Stimulated activated CD8-positive, alpha-beta memory T cell treated with anti-CD3 and anti-CD28 coated beads, Interleukin-15, amount 100 ng/mL, for 24 hours (primary cell): ENCODE measurements around the gene SCO1.
"Not testable (repeated sequence)": the region's sequence is repeated elsewhere in the genome, so short reads cannot be mapped to it uniquely, and the experiment has no call there.

Experiments used
- DNase-seq: peaks from one replicate; pipeline ENCODE4 v3.0.0-alpha.2; 2020; ENCODE audit warnings: low read depth

SCO1 gene

DNA sequence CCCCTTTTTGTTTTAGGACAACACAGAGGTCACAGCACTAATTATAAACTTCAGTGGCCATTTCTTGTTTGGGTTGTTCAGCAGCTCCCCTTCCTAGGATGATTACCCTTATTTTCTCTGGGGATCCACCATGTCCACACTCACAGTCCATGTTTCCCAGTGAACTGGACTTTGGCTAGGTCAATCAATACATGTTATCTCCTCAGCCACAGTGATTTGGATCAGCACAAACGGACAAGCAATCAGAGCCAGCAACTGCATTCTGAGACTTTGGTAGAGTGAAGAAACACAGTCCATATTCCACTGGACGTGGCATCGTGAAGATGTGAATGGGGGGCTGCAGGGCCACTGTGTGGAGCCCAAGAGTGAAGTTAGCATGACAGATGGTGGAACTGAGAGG is 27.9 kb upstream of the SCO1 start:
- DNase-seq = no peak

DNA sequence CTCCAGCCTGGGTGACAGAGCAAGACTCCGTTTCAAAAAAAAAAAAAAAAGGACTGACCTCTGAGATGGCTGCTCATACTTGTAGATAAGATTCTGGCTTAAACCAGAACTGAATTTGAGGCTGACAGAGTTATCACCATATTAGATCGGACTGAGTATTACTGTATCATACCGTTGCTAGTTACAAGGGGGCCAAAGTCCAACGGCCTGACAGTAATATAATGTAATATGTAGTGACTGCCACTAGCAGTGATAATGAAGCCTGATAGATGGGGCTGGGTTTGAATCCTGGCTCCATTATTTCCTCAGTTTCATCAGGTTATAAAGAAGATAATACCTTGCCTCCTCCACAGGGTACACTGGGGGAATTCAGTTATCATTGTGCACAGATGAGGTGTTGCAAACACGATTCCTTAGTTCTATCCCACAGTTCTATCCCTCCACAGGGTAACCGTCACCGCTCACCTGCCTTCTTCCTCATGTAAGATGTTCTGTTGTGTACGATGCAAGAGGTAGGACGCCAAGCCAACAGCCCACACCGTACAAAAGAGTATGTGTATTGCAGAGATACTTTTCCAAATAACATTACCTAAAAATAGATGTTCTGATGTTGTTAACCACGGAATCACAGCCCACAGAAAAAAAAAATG is 27.3 kb upstream of the SCO1 start:
- no peak for DNase-seq

DNA sequence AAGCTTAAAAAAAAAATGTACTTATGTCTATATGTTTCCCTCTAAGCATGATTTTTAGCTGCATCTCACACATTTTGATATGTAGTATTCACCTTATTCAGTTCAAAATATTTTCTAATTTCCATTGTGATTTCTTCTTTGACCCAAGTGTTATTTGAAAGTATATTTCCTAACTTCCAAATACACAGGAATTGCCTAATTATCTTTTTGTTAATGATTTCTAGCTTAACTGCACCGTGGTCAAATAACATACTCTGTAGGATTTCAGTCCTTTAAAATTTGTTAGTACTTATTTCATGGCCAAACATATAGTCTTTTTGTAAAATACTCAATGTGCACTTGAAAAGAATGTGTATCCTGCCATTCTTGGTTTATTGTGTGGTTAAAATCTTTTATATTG is 21.2 kb upstream of the SCO1 start:
- no peak for DNase-seq

DNA sequence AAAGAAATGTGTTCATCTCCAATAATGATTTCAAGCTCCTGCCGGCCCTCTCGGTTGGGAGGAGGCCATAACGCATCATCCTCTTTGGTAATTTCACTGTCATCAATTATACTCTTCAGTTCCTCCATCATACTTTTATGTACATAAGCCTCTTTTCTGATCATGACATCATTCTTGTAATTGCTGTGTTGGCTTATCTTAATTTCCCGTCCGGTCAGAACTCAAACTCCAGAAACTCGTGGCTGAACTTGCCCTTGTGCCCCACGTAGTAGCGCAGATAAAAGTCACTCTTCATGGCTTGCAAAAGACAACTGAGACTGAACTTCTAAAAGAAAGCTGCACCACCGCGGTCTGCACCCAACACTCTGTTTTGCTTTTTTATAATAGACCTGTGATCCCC is 18.9 kb upstream of the SCO1 start:
- DNase-seq = no peak

DNA sequence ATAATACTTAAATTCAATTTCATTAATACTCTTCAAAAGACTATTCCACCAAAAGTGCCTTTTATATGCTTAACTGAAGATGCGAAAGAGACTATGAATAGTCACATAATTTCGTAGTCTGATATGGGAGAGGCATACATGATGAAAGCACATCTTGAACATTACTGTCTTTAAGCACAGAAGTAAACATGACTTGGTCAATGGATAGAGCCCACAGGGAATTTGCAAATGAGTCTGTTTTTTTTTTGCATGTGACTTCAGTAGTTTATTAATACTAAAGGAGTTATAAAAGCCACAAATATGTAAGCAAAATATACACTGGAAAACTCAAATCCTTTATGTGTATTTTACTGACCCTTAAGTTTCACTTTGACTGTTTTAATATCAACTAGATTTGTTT is 16.0 kb upstream of the SCO1 start:
- no peak for DNase-seq

DNA sequence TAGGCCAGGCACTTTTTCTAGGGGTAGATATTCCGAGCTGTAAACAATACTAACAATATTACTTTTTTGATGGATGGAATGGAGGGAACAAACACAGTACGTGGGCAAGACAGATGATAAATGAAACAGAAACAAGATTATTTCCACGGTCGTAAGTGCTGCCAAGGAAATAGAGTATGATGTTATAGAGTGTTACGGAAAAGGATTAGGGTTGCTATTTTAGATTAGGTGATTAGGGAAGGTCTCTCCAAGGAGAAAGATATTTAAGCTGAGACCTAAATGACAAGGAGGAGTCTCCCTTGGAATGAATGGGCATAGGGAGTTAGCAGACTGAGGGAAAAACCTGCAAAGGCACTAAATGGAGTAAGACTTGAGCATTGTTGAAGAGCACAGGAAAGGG is 8.4 kb upstream of the SCO1 start:
- DNase-seq = no peak

DNA sequence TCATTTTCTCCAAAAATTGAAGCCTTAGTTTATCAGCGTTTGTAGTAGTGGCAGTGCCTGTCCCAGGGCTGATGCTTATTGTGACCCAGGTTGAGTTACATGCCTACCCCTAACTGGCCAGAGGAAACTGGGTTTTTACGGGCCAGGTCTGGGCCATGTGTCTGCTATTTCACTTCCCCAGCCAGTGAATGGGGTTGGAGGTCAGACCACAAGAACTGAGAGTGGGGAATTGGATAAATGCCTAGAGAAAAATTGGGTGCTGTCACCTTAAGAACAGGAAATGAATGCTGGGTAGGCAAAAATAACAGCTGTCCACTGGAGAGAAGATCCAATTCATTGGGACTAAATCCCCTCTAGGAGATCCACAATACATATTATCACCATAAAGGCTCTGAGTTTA is 5.2 kb upstream of the SCO1 start:
- DNase-seq = no peak

DNA sequence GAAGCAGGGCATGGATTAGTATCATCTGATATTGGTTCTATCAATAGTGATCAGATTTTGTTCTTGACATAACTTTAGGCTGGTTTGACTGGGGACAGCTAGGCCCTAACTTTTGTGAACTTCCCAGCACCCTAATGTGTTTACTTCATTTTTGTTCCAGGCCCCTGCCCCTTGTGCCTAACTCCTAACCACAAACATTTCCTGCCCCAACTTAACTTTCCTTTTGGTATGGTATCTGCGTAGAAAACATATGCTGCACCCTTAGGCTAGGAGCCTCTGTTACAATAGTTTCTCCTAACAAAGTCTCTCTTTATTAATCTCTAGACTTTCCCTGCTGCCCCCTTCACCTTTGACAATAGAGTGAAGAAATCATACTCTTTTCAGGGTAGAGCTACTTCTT is 2.5 kb upstream of the SCO1 start:
- DNase-seq = no peak

DNA sequence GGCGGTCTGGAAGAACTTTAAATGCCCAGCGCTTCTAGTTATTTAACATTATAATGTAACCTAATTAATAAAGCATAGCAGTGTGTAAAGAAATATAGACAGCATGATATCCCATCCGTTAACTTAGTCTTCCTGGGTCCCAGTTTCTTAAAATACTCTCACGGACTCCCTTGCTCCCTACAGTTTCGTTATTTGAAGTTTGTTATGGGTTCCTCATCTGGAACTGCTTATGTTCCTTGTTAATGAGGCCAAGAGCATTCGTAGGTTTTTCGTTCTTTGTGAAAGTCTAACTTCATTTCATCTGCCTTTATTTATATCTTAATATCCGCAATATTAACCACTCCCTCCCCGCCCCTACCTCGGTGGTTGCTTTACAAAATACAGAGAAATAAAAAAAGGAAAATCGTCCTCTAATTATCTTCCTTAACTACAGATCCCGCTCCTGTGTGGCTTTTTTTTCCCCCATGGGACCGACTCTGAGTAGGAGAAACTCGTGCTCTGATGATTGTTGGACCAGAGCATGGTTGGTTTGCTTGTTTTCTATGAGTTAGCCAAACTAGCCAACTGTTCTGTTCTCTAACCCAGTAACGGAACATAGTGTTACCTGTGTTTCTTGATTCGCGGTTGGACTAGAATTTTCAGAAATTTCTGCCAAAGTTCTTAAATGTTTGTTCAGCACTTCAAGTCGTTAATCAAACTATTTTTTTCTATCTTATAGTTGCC is 924 bp upstream of the SCO1 start:
- DNase-seq = no peak

DNA sequence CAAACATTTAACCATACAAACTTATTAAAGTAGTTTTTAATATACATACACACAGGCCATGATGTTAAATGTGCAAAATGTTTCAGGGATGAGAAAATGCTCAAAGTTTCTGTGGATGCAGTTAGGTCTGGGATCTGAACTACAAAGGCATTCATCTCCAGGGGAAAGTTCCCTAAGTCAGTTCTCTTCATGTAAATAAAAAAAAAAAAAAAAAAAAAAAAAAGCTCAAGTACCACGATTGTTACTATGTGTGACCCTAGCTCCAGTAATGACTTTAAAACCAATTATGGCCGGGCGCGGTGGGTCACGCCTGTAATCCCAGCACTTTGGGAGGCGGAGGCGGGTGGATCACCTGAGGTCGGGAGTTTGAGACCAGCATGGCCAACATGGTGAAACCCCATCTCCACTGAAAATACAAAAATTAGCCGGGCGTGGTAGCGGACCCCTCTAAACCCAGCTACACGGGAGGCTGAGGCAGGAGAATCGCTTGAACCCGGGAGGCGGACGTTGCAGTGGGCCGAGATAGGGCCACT is 1.4 kb downstream of the SCO1 start:
- not testable (repeated sequence) for DNase-seq

DNA sequence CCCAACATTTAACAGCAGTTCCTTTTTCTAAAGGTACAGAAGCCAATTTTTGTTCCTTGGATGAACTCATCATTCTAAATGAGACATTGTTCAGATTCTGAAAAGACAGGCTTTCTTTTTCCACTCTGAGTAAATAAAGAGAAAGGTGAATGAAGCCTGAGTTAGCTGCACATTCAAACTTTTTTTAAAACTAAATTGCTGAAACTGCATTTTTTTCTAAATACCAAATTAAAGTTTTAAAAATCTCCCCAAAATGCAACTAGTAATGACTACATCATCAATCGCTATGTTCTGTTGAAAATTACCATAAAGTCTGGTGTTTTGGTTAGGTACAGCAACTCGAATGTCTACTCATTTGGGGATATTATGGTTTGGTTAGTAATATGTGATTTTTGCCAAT is 9.8 kb downstream of the SCO1 start:
- DNase-seq = no peak

DNA sequence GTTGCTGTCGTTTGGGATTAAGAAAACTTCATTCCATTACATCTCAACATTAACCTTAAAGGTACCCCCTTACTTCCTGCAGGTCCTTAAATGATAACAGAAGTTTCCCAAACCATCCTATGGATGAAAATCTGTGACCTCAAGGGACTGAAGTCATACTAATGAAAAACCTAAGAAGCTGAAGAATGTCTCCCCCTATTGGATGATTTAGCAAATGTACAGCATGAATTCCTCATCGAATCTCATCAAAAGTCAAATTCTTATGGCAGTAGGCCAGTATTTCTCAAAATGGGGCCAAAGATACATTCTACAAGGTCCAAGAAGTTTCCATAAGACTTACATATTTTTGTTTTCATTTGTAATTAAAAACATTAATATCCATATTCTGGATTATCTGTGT is 13.5 kb downstream of the SCO1 start:
- no peak for DNase-seq

DNA sequence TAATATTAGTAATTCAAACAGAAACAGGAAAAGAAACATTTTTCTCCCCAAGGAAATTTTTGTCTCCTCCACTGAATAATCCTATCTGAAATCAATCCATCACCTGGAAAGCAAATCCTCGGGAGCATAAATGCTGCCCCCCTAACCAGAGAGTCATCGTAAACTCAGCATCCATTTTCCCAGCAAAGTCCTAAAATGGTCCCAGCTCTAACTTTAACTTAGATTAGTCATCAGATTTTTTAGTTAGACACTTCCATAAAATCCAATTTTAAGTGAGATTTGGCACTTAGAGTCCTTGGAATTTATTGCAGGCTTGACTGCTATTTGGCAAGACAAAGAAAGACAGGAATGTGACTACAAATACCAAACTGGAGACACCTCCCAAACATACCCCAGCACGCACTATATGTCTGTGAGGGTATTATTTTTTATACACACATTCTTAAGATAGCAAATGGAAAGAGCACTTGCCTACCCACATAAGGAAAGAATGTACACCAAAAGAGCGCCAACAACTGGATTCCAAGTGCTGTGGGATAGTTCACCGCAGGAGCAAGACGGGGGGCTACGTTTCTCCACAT is 15.4 kb downstream of the SCO1 start:
- DNase-seq = no peak

DNA sequence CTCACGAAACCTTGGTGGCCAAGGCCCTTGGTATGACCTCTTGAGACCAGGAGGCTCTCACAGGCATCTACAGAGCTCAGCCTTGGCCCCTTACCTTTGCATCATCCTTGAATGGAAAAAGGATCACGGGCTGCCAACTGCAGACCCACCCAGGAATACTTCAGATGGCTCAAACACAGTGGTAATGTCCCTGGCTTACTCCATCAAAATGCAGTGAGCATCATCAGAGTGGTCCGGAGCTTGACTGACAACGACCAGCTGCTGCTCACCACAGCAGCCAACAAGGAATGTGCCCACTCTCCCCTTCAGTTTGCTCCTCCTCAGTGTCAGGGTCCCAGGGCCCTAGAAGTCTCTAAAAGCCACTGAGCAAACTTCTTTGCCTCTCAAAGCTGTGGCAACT is 22.6 kb downstream of the SCO1 start:
- no peak for DNase-seq

DNA sequence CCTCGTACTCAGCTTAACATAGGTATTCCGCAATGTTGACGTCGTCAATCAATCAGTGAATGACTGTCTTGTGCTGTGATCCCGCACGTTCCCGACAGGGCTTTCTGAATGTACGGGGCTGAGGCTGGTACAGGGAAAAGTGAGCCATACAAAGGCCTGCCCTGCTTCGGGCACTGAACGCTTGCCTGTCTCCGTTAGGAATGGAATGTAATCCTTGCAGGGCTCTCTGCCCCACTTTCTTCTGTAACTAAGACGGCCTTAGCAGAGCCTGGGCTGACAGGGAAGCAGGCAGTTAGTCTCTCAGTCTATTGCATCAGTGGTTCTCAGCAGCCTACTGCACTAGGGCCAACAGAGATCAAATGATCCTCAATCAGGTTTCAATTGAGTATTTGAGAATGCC is 24.0 kb downstream of the SCO1 start:
- no peak for DNase-seq

DNA sequence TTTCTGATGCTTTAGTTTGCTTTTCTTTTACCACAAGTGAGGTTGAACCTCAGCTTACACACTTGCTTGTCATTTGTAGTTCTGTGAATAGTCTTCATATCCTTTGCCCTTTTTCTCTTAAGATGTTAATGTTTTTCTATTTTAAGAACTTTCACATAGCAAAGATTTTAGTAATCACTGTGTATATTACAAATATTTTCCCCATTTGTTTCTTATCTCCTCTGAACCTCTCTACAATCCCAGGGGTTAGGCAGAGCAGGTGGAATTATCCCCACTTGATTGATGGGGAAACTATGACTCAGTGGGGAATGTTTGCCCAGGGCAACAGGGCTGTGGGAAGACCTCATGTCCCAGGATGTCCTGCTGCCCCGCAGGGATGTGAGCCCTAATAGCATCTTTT is 28.6 kb downstream of the SCO1 start:
- DNase-seq = no peak

DNA sequence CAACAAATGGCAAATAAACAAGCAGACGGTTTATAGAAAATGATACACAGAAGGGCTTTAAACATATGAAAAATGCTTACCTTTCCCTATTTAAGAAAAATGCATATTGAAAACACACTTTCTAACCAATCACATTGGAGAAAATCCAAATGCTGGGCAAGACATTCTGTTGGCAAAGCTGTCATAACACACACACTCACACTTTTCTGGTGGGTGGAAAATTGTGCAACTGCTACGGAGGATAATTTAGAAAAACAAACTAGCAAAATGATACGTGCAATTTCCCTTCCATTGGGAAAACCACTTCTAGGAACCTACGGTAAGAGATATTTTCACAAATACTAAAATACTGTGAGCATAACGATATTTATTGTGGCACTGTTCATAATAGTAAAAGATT is 30.4 kb downstream of the SCO1 start:
- no peak for DNase-seq

DNA sequence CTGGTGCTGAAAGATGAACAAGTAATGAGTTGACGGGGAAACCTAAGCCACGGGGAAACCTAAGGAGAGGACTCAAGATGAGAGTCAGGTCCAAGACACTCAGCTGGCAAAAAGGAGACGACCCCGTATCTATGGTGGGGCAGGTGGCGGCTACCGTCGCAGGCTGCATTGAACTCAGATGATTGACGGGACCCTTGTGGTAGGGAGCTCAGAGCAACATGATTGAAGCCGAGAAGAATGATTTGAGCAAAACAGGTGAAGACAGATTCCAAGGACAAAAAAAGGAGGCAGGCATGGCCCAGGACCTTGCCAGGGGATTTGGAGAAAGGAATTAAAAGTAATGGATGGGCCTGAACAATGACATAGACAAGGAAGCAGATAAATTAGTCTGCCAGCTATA is 32.8 kb downstream of the SCO1 start:
- DNase-seq = no peak

DNA sequence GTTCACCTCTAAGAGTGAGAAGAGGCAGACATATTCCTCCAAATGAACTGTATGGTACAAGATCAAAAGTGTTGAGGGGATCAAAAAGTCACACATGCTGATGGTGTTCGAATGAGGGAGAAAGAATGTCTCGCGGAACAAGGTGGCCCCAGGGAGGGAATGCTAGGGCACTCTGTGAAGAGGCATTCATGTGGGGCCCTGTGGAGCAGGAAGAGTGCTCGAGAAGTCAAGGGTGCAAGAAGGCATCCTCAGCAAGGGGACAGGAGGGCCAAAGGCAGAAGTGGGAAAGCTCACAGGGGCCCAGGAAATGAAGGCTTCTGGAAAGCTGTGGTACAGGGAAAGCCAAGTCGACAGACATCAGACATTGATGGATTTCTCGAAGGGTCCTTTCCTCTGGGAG is 34.1 kb downstream of the SCO1 start:
- no peak for DNase-seq

DNA sequence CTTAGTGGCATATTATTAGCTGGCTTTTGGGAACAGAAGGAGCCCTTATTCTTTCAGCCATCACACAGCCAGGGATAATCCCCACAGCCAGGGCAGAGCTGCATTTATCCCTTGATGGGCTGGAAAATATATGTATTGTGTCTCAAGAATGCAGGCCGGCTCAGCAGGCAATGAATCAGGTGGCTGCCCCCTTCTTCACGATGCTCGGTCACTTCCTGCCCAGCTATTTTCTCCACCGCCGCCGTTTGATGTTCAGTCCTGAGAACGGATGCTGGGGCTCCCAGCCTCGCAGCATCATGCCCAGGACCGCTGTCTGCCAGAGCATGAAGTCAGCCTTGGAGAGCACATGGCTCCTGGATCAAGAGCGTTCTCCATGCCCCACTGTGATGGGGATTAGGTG is 35.9 kb downstream of the SCO1 start:
- DNase-seq = no peak

DNA sequence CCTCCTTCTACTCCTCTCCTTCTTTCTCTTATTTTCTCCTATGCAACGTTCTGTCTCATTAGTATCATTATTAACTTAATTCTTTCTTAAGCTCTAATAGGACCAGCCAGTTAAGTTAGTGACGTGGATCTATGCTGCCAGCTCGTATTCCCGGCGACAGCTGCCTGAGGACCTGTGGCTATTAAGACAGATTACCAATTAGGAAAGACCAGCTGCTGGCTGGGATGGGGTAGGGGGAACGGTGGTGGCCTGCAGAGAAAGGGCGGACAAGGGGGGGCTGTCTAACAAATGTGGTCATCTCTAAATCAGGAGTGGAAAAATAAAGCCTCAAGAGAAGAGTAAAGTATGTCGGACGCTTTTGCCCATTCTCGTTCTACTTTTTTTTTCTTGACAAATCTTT is 39.5 kb downstream of the SCO1 start:
- DNase-seq = no peak

DNA sequence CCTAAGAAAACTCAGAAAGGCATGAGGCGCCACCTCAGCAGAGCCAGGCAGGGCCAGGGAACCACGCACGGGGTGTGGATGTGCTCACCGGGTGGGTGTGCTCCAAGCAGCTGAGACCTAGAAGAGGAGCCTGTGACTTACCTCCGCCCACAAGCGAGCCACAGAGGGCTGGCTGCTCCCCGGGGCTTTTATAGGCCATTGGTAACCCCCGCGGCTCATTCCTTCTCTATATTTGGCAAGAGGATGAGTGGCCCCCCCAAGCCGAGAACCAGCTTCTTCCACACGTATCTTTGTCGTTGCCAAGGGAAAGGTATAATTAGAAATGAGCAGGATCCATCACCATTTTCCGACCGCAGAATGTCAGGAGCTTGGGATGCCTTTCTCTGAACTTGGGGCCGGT is 40.2 kb downstream of the SCO1 start, which contains the start of gene MYH3:
Gene MYH3, minus strand, starts transcription at position 162 of the 400 bp plus-strand sequence. CDS start 2,245 bp downstream, outside the sequence.
- no peak for DNase-seq

DNA sequence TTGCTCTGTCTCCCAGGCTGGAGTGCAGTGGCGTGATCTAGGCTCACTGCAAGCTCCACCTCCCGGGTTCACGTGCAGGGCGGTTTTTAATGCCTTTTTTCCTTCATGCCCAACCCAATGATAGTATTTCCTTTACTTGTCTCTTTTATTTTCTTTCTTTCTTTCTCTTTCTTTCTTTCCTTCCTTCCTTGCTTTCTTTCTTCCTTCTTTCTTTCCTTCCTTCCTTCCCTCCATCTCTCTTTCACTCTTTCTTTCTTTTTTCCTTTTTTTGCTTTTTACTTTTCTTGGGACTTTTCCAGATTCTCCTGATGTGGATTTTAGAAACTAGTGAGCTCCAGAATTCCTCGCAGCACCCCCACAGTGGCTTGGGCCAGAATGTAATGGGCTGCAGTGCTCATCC is 43.3 kb downstream of the SCO1 start:
- DNase-seq = no peak
